ENCODE data around the gene STT3A. TPM values are rescaled to one million over a fixed set of nuclear protein-coding genes. Genes with fewer than 3 reads are reported as not detected.
"Not testable (repeated sequence)": the region's sequence is repeated elsewhere in the genome, so short reads cannot be mapped to it uniquely, and the experiment has no call there.

STT3A gene
- total RNA-seq, 3 donors from 2014 or later (not counting 1 experiment from before 2014, with no cell fraction given), result 56.7 to 63.5 (median 62.6) TPM

GRCh38 chr11:125572916-125573315 is 19.7 kb upstream of the STT3A start:
- peaks cover 50% of the 10 kb centered on the region for H3K36me3 ChIP-seq (ENCODE audit: control insufficient read depth, insufficient read depth, low read length)
- H3K27ac ChIP-seq (ENCODE audit: low read length), result no peak overlapping the region
- peaks cover 19% of the 10 kb centered on the region for H3K4me1 ChIP-seq (ENCODE audit: control insufficient read depth, insufficient read depth, low read length)
- 100% methylated on average over 5 of the region's 5 CpGs for WGBS (ENCODE audit: insufficient coverage)
- no peak for TF ChIP-seq CTCF (IDR thresholded peaks at IDR 0.05)
- no peak overlapping the region for H3K4me3 Mint-ChIP-seq
- H3K4me1 Mint-ChIP-seq, result peaks cover 18 to 21% of the 10 kb centered on the region in 2 donors
- H3K9me3 Mint-ChIP-seq, result no peaks in the 10 kb centered on the region
- ATAC-seq (no peak), DNase-seq (no peak)
- no peak overlapping the region for H3K4me3 ChIP-seq (ENCODE audit: low read length)
- no peaks in the 10 kb centered on the region for H3K27me3 ChIP-seq (ENCODE audit: control insufficient read depth, insufficient read depth, low read length)
- H3K27ac Mint-ChIP-seq, result no peak overlapping the region
- H3K9me3 ChIP-seq (ENCODE audit: control insufficient read depth, insufficient read depth, low read length), result no peaks in the 10 kb centered on the region
- no peaks in the 10 kb centered on the region for H3K27me3 Mint-ChIP-seq (ENCODE audit: low read depth in 2 of 2)
- intact Hi-C loops (cut with micrococcal nuclease), result no loop called here
- peaks cover 6% of the 10 kb centered on the region for H3K36me3 Mint-ChIP-seq

DNA sequence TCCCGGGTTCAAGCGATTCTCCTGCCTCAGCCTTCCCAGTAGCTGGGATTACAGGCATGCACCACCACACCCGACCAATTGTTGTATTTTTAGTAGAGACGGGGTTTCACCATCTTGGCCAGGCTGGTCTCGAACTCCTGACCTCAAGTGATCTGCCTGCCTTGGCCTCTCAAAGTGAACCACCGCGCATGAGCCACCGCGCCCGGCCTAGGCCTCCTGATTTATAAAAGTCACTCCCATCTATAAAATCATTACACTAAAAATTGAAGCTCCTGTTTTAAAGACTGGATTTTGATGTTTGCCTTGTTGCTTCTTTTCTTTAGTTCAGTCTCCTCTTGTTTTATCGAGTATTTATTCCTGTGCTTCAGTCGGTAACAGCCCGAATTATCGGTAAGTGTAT is 15.5 kb upstream of the STT3A start:
- H3K4me1 ChIP-seq (ENCODE audit: control insufficient read depth, insufficient read depth, low read length); H3K27ac ChIP-seq (ENCODE audit: low read length); ATAC-seq; DNase-seq; H3K27ac Mint-ChIP-seq; intact Hi-C loops (cut with micrococcal nuclease); H3K4me3 ChIP-seq (ENCODE audit: low read length); H3K9me3 ChIP-seq (ENCODE audit: control insufficient read depth, insufficient read depth, low read length); H3K27me3 Mint-ChIP-seq (ENCODE audit: low read depth in 2 of 2); H3K27me3 ChIP-seq (ENCODE audit: control insufficient read depth, insufficient read depth, low read length); H3K4me3 Mint-ChIP-seq; H3K9me3 Mint-ChIP-seq; H3K4me1 Mint-ChIP-seq: not testable (repeated sequence)
- peaks cover 81% of the 10 kb centered on the region for H3K36me3 ChIP-seq (ENCODE audit: control insufficient read depth, insufficient read depth, low read length)
- WGBS (ENCODE audit: insufficient coverage), result 98% methylated on average over 14 of the region's 14 CpGs
- peaks cover 16% of the 10 kb centered on the region for H3K36me3 Mint-ChIP-seq

DNA sequence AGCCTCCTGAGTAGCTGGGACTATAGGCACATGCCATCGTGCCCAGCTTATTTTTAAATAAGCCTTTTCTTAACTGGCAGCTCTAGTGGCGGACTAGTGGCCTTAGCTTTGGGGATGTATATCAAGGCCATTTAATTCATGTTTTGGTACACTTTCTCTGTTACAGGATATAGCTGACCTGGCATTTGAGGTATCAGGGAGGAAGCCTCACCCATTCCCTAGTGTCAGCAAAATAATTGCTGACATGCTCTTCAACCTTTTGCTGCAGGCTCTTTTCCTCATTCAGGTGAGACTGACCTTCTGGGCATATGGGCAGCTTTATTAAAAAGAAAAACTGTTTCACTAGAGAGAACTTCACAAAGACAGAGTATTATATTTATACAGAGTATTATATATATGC is 13.9 kb upstream of the STT3A start:
- no peak for TF ChIP-seq CTCF (IDR thresholded peaks at IDR 0.05)
- Histone ChIP-seq H3K4me3 (ENCODE audit: low read length) (no peak overlapping the region), H3K9me3 (ENCODE audit: control insufficient read depth, insufficient read depth, low read length) (no peaks in the 10 kb centered on the region), H3K36me3 (ENCODE audit: control insufficient read depth, insufficient read depth, low read length) (peaks cover 86% of the 10 kb centered on the region), H3K27ac (ENCODE audit: low read length) (no peak overlapping the region), H3K27me3 (ENCODE audit: control insufficient read depth, insufficient read depth, low read length) (no peaks in the 10 kb centered on the region), H3K4me1 (ENCODE audit: control insufficient read depth, insufficient read depth, low read length) (no peaks in the 10 kb centered on the region)
- intact Hi-C loops (cut with micrococcal nuclease), result no loop called here
- no peak overlapping the region for H3K4me3 Mint-ChIP-seq
- DNase-seq (no peak), ATAC-seq (no peak)
- H3K27me3 Mint-ChIP-seq (ENCODE audit: low read depth in 2 of 2), result no peaks in the 10 kb centered on the region
- H3K36me3 Mint-ChIP-seq, result peaks cover 24% of the 10 kb centered on the region
- no peaks in the 10 kb centered on the region for H3K4me1 Mint-ChIP-seq
- no peak overlapping the region for H3K27ac Mint-ChIP-seq
- no peaks in the 10 kb centered on the region for H3K9me3 Mint-ChIP-seq
- 100% methylated on average over 1 of the region's 2 CpGs for WGBS (ENCODE audit: insufficient coverage)

DNA sequence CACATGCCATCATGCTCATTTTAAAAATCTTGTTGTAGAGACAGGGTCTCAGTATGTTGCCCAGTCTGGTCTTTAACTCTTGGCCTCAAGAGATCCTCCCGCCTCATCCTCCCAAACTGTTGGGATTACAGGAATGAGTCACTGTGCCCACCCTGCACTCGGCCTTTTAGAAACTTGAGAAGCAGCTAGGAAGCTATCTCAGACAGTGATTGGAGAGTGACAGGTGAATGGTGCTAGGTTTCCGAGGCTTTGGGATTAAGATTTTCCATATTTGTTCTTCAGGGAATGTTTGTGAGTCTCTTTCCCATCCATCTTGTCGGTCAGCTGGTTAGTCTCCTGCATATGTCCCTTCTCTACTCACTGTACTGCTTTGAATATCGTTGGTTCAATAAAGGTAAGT is 12.8 kb upstream of the STT3A start:
- no peaks in the 10 kb centered on the region for H3K9me3 Mint-ChIP-seq
- H3K27me3 Mint-ChIP-seq (ENCODE audit: low read depth in 2 of 2), result no peaks in the 10 kb centered on the region
- intact Hi-C loops (cut with micrococcal nuclease), result no loop called here
- no peak overlapping the region for H3K27ac Mint-ChIP-seq
- ATAC-seq (no peak), DNase-seq (no peak)
- Histone ChIP-seq H3K36me3 (ENCODE audit: control insufficient read depth, insufficient read depth, low read length) (peaks cover 86% of the 10 kb centered on the region), H3K27ac (ENCODE audit: low read length) (no peak overlapping the region), H3K27me3 (ENCODE audit: control insufficient read depth, insufficient read depth, low read length) (no peaks in the 10 kb centered on the region), H3K4me3 (ENCODE audit: low read length) (no peak overlapping the region), H3K4me1 (ENCODE audit: control insufficient read depth, insufficient read depth, low read length) (no peaks in the 10 kb centered on the region), H3K9me3 (ENCODE audit: control insufficient read depth, insufficient read depth, low read length) (no peaks in the 10 kb centered on the region)
- WGBS (ENCODE audit: insufficient coverage), result 96% methylated on average over 5 of the region's 5 CpGs
- peaks cover 29% of the 10 kb centered on the region for H3K36me3 Mint-ChIP-seq
- no peaks in the 10 kb centered on the region for H3K4me1 Mint-ChIP-seq
- no peak overlapping the region for H3K4me3 Mint-ChIP-seq
- no peak for TF ChIP-seq CTCF (IDR thresholded peaks at IDR 0.05)

All from natural killer cell (primary cell).